ENCODE results near the gene ARID1A.
"Not testable (repeated sequence)": the region's sequence is repeated elsewhere in the genome, so short reads cannot be mapped to it uniquely, and the experiment has no call there.

The ARID1A gene

GRCh38 chr1:26789612-26789865 is 93.7 kb downstream of the ARID1A start:
- no peak for DNase-seq

- peak in 1 of 2 experiments; percentile 40 for DNase-seq
Observed at GRCh38 chr1:26789931-26790330, 94.1 kb downstream of the ARID1A start.

GRCh38 chr1:26790551-26790953 is 94.7 kb downstream of the ARID1A start:
- peak; percentile 38 to 45 for DNase-seq

- DNase-seq: no peak
Observed at GRCh38 chr1:26791148-26791547, 95.3 kb downstream of the ARID1A start.

- DNase-seq: no peak
Observed at GRCh38 chr1:26791626-26792025, 95.8 kb downstream of the ARID1A start.

- no peak for DNase-seq
Observed at GRCh38 chr1:26792924-26793323, 97.1 kb downstream of the ARID1A start.

GRCh38 chr1:26794391-26794790 is 98.6 kb downstream of the ARID1A start:
- no peak for DNase-seq

- DNase-seq: no peak
Observed at GRCh38 chr1:26797627-26798026, 101.8 kb downstream of the ARID1A start.

- peak in 1 of 2 experiments; percentile 23 for DNase-seq
Observed at GRCh38 chr1:26799479-26800142, 103.8 kb downstream of the ARID1A start.

- DNase-seq: not testable (repeated sequence)
Observed at GRCh38 chr1:26803932-26804331, 108.1 kb downstream of the ARID1A start.

GRCh38 chr1:26810105-26810504 is 114.3 kb downstream of the ARID1A start:
- peak; percentile 79 to 83 for DNase-seq

GRCh38 chr1:26811057-26811456 is 115.2 kb downstream of the ARID1A start:
- DNase-seq: no peak

GRCh38 chr1:26811708-26812107 is 115.9 kb downstream of the ARID1A start:
- DNase-seq: no peak

- DNase-seq: no peak
Observed at GRCh38 chr1:26814377-26814776, 118.6 kb downstream of the ARID1A start.

GRCh38 chr1:26814893-26815292 is 119.1 kb downstream of the ARID1A start:
- no peak for DNase-seq

GRCh38 chr1:26820784-26821269 is 125.0 kb downstream of the ARID1A start:
- no peak for DNase-seq

- DNase-seq: no peak
Observed at GRCh38 chr1:26822737-26823395, 127.1 kb downstream of the ARID1A start.

GRCh38 chr1:26824731-26825130 is 128.9 kb downstream of the ARID1A start:
- no peak for DNase-seq

GRCh38 chr1:26826261-26827105 is 130.7 kb downstream of the ARID1A start, which contains the start of gene ZDHHC18:
TSS of gene ZDHHC18 (plus strand) at chr1:26826688. CDS start at chr1:26826805, 117 bp downstream.
- peak; percentile 71 to 74 for DNase-seq

- DNase-seq: no peak
Observed at GRCh38 chr1:26827106-26827604, 131.3 kb downstream of the ARID1A start.

GRCh38 chr1:26827663-26828062 is 131.8 kb downstream of the ARID1A start:
- no peak for DNase-seq

GRCh38 chr1:26828411-26828991 is 132.7 kb downstream of the ARID1A start:
- peak; percentile 28 to 40 for DNase-seq

Data from activated CD4-positive, alpha-beta T cell treated with anti-CD3 and anti-CD28 coated beads, Interleukin-2, amount 50 U/mL, for 48 hours (primary cell).